ENCODE measurements around the gene KLRD1.
A peak's percentile ranks its signal among the peaks of the same experiment; 100 is the strongest.
"Not testable (repeated sequence)": the region's sequence is repeated elsewhere in the genome, so short reads cannot be mapped to it uniquely, and the experiment has no call there.

KLRD1 gene

DNA sequence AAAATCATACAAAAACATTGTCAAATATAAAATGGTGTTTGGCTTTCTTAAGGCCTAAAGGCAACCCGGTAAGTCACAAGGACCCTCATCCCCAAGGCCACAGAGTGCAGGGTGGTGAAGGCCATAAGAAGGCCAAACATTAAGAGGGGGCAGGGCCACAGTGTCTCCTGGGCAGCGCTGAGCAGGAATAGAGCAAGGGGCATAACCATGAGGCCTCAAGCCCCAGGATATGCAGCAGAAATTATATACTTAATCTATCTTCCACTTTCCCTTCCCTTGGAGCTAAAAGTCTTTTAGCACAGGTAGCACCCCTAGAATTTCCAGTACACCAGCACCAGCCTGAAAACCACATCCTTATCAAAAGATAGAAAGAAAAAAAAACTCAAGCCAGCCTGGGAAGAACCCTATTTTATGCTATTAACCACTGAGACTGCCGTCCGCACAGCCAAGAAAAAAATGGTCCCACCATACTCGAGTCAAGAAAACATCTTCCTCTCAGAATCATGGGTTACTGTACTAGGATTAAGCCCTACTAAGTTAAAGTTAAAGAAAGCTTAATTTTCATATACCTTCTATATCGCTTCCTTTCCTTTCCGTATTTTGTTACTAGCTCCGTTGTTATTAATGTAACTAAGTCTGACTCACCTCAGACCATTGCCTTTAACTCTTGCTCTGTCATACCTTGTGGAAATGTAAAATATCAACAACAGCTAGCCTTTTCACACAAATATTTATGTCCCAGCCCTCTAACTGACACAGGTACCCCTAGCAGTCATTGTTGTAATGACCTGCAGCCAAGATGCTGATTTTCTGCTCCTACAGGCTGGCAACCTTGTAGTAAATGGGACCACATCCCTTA lies 62.1 kb downstream of the KLRD1 start:
- no peak for DNase-seq

DNA sequence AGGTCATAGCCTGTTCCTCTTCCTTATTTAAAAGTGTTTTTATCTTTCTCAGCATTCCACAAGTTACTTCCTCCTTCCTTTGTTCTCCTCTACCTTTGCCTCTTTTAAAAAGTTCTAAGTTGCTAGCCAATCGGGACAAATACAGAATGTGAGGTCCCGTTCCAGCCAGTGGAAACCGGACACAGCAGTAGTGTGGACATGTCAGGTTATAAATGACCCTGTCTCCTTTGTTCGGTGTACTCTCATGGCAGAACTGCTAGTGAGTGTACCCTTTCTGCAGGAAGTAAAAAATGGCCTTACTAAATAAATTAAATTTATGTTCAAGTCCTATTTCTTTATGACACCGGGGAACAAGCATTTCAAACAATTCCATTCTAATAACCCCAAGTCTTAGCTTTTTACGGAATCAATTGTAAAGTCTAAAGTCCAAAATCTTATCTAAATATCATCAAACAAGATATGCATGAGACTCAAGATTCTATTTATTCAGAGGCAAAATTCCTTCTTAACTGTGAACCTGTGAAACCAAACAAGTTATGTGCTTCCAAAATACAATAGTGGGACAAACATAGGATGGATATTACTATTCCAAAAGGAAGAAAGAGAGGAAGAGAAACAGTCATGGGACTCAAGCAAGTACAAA lies 64.3 kb downstream of the KLRD1 start:
- DNase-seq = peak; percentile 46

DNA sequence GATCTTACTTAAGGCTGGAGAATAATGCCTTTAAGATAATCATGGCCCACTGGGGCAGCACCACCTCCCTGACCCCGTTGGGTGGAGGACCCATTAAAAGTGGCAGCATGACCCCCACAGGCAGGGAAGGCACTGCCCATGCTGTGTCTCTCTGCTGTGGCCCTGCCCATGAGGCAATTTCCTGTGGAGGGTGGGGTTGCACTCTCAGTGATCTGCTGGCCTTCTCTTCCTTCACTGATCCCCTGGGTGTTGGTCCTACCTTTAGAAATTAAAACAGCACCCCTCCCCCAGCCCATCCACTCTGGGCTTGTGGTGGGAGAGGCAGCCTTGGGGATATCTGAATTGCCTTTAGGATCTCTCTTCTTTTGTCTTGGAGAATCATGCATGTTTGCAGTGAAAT lies 64.9 kb downstream of the KLRD1 start:
- DNase-seq = peak; percentile 35

DNA sequence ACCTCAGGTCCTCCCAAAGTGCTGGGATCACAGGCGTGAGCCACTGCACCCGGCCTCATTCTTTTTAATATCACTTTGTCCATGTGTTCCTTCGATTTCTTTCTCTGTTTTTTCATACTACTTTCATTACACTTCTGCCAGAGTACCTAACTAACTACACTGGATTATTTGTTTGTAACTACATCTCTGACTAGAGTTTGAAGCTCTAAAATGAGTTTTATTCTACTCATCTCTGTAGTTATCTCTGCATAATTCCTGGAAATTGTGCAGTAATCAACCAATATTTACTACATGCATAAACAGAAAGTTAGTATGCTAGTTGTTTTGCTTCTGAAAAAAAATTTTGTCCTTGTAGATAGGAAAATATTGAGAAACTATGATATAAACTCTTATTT lies 67.0 kb downstream of the KLRD1 start:
- no peak for DNase-seq

DNA sequence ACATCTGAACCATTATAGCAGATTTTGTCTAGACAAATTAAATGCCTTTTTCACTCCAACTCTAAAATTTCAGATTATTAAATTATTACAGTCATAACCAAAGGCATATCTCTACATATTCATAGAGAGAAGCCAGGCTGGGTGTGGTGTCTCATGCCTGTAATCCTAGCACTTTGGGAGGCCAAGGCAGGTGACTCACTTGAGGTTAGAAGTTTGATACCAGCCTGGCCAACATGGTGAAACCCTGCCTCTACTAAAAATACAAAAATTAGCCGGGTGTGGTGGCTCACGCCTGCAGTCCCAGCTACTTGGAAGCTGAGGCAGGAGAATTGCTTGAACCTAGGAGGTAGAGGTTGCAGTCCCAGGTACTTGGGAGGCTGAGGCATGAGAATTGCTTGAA lies 71.1 kb downstream of the KLRD1 start:
- DNase-seq = not testable (repeated sequence)

Data from DMS53 (cell line).